ENCODE data around the gene SLC45A2. TPM values are rescaled to one million over a fixed set of nuclear protein-coding genes. Genes with fewer than 3 reads are reported as not detected.

The SLC45A2 gene
- polyA plus RNA-seq: 1.8 TPM in 1 of 2 replicates, not detected in the other

DNA sequence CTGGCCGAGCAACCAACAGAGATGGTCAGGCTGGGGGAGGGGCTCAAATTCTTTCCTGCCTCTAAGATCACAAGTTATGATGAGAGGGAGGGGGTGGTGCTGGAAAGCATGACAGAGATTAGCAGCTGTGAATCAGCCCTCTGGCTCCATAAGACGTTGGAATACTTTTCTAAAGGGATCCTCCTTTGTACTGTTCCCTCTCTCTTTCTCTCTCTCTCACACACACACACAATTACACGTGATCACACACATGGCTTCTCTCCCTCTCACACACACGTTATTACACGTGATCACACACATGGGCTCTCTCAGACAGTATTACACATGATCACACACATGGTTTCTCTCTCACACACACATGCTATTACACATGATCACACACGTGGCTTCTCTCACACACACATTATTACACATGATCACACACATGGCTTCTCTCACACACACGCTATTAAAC, at the start of gene SLC45A2:
TSS of gene SLC45A2 (minus strand) at position 23 of the 454 bp plus-strand sequence. CDS start 110 bp downstream, outside the sequence.

GRCh38 chr5:34007621-34008600, 23.4 kb upstream of the SLC45A2 start, which contains the start of gene AMACR:
TSS of gene AMACR (minus strand) at chr5:34008050. CDS start at chr5:34008019, 31 bp downstream.

GRCh38 chr5:33936381-33937016, 48.0 kb downstream of the SLC45A2 start, which contains the start of gene RXFP3:
TSS of gene RXFP3 (plus strand) at chr5:33936386. CDS start at chr5:33936741, 355 bp downstream.

Other genes with a start within 250 kb of the SLC45A2 start
- not detected in 2 replicates for gene ADAMTS12, start 92.7 kb downstream of the SLC45A2 start, polyA plus RNA-seq
- not detected in 2 replicates for gene RXFP3, start 48.3 kb downstream of the SLC45A2 start, polyA plus RNA-seq
- gene AMACR, start 23.4 kb upstream of the SLC45A2 start, polyA plus RNA-seq: 47.7 and 67.5 TPM in 2 replicates
- gene C1QTNF3, start 58.5 kb upstream of the SLC45A2 start, polyA plus RNA-seq: 24.7 and 26.2 TPM in 2 replicates